GM19452 (cell line): ENCODE results near the gene HES6.

Experiments used
- ATAC-seq: cut with Tn5 transposase; IDR thresholded peaks from one replicate; pipeline ENCODE4 v1.9.1; 2021; ENCODE audit not compliant: unreplicated experiment

The HES6 gene

GRCh38 chr2:238203094-238203972 lies 36.5 kb downstream of the HES6 start, which contains the start of gene ILKAP:
Gene ILKAP, minus strand, starts transcription at chr2:238203695. Its CDS starts 142 bp downstream, at chr2:238203553.
- peak; percentile 96 for ATAC-seq

- ATAC-seq: no peak
These were observed 37.3 kb downstream of the HES6 start for GRCh38 chr2:238202326-238203093.

- no peak for ATAC-seq
These were observed 49.4 kb downstream of the HES6 start for GRCh38 chr2:238190445-238190844.
